Right lobe of liver (tissue), 4 donors: ENCODE results near the gene IL27RA.

Source experiments
- POLR2A ChIP-seq: fragments of 450-650 bp; IDR thresholded peaks from one replicate; pipeline ENCODE4 v1.6.1; 2017; ENCODE audit warnings: antibody characterized with exemption, mild to moderate bottlenecking
- TF ChIP-seq, protein P1 (sequence below), 4 donors: fragments of 200-600 bp in 3 of 4; fragments of 450-650 bp in 1 of 4; IDR thresholded peaks; one replicate each; pipeline versions ENCODE4 v1.5.1 to v1.8.0; 2016 to 2022; ENCODE audit warnings: antibody characterized with exemption in 4 of 4, mild to moderate bottlenecking in 2 of 4
- donor health status: DM: no; HTN: no; CAD: no.
- donor health status: DM: no; HTN: no; CAD: no.
- donor health status: DM: no; HTN: yes; CAD: no.

DNA sequence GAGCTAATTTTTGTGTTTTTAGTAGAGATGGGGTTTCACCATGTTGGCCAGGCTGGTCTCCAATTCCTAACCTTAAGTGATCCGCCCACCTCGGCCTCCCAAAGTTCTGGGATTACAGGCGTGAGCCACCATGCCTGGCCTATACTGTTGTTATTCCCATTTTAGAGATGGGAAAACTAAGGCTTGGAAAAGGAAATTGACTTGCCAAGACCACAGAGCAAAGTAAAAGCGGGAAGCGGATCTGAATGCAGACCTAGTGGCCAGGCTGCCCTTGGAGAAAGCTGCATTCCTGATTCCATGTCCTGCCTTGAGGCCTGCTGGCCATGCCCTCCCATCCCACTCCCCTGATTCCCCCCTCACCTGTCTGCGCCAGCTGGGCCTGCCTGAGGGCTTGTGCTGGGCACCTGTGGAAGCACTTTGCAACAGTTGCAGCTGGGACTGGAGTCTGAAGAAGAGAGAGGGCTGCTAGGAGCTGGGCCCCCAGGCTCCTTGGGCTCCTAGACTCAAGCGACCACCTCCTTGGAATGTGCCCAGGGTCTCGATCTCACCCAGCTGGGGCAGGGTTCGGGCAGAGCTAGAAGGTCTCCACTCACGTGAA, 24.6 kb downstream of the IL27RA start:
- TF ChIP-seq, protein P1, sequence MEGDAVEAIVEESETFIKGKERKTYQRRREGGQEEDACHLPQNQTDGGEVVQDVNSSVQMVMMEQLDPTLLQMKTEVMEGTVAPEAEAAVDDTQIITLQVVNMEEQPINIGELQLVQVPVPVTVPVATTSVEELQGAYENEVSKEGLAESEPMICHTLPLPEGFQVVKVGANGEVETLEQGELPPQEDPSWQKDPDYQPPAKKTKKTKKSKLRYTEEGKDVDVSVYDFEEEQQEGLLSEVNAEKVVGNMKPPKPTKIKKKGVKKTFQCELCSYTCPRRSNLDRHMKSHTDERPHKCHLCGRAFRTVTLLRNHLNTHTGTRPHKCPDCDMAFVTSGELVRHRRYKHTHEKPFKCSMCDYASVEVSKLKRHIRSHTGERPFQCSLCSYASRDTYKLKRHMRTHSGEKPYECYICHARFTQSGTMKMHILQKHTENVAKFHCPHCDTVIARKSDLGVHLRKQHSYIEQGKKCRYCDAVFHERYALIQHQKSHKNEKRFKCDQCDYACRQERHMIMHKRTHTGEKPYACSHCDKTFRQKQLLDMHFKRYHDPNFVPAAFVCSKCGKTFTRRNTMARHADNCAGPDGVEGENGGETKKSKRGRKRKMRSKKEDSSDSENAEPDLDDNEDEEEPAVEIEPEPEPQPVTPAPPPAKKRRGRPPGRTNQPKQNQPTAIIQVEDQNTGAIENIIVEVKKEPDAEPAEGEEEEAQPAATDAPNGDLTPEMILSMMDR (IDR thresholded peaks at IDR 0.05), result no peak
- no peak for TF ChIP-seq POLR2A
